Measurements from ENCODE around the gene OR6K3. TPM values are rescaled to one million over a fixed set of nuclear protein-coding genes. Genes with fewer than 3 reads are reported as not detected.

The OR6K3 gene, protein sequence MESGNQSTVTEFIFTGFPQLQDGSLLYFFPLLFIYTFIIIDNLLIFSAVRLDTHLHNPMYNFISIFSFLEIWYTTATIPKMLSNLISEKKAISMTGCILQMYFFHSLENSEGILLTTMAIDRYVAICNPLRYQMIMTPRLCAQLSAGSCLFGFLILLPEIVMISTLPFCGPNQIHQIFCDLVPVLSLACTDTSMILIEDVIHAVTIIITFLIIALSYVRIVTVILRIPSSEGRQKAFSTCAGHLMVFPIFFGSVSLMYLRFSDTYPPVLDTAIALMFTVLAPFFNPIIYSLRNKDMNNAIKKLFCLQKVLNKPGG
- total RNA-seq, result not detected

DNA sequence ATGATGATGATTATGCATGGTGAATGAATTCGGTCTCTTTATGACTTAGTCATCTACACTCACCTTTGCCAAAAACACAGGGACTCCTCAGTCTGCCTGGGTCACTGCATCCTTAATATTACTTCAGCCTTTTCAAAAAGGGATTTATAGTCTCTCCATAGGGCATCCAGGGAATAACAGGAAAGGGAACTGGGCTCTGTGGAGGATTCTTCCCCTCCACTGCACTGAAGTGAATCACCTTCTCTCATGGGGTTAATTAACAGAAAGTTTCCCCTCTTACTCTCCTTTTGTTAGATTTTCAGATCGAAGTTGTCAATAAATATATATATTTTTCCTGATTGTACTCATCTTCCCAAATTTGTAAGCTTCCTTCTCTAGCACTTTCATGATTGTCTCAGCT is at the start of gene OR6K3:
Gene OR6K3, minus strand, starts transcription at position 101 of the 400 bp plus-strand sequence. CDS start 2,605 bp downstream, outside the sequence.
- intact Hi-C loops (cut with DNase I), result no loop called here
- no peak for TF ChIP-seq POLR2A (IDR thresholded peaks at IDR 0.05)
- TF ChIP-seq, protein P1, sequence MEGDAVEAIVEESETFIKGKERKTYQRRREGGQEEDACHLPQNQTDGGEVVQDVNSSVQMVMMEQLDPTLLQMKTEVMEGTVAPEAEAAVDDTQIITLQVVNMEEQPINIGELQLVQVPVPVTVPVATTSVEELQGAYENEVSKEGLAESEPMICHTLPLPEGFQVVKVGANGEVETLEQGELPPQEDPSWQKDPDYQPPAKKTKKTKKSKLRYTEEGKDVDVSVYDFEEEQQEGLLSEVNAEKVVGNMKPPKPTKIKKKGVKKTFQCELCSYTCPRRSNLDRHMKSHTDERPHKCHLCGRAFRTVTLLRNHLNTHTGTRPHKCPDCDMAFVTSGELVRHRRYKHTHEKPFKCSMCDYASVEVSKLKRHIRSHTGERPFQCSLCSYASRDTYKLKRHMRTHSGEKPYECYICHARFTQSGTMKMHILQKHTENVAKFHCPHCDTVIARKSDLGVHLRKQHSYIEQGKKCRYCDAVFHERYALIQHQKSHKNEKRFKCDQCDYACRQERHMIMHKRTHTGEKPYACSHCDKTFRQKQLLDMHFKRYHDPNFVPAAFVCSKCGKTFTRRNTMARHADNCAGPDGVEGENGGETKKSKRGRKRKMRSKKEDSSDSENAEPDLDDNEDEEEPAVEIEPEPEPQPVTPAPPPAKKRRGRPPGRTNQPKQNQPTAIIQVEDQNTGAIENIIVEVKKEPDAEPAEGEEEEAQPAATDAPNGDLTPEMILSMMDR (IDR thresholded peaks at IDR 0.05), result no peak
- Histone ChIP-seq H3K9me3 (no peaks in the 10 kb centered on the region), H3K4me1 (no peaks in the 10 kb centered on the region), H3K27ac (no peak within 1 kb of the TSS), H3K36me3 (no peaks in the 10 kb centered on the region), H3K27me3 (no peaks in the 10 kb centered on the region), H3K4me3 (replicated peaks in 1 of 3) (no peak within 1 kb of the TSS)
- 76 to 79% methylated on average over 2 of the region's 2 CpGs for WGBS, 2 donors
- DNase-seq, result no peak

DNA sequence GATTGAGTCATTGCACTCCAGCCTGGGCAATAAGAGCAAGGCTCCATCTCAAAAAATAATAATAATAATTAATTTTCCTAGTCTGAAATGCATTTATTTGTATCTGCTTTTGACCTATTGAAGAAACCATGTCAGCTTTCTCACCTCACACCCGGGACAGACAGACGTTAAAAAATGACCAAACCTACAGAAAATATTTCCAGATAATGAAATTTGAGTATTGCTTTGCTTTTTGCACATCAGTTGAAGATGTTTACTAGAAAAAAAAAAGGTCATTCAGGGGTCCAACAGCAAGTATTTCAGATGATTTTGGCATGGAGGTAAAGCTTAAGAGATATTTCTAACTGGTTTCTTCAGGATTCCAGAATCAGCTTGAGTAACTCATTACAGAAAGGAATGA is 33.9 kb upstream of the OR6K3 start, which contains the start of gene OR6K6:
Gene OR6K6, plus strand, starts transcription at position 301 of the 400 bp plus-strand sequence. CDS start 168 bp downstream, outside the sequence.
- no peak within 1 kb of the TSS for H3K4me3 ChIP-seq (replicated peaks in 1 of 3)
- H3K36me3 ChIP-seq, result no peaks in the 10 kb centered on the region
- 89 to 93% methylated on average over 2 of the region's 2 CpGs for WGBS, 2 donors
- no peak within 1 kb of the TSS for H3K27ac ChIP-seq
- intact Hi-C loops (cut with DNase I), result no loop called here
- H3K4me1 ChIP-seq, result no peaks in the 10 kb centered on the region
- TF ChIP-seq POLR2A (IDR thresholded peaks at IDR 0.05), result no peak
- TF ChIP-seq, protein P1 (IDR thresholded peaks at IDR 0.05), result no peak
- no peaks in the 10 kb centered on the region for H3K27me3 ChIP-seq
- no peaks in the 10 kb centered on the region for H3K9me3 ChIP-seq
- DNase-seq, result no peak

DNA sequence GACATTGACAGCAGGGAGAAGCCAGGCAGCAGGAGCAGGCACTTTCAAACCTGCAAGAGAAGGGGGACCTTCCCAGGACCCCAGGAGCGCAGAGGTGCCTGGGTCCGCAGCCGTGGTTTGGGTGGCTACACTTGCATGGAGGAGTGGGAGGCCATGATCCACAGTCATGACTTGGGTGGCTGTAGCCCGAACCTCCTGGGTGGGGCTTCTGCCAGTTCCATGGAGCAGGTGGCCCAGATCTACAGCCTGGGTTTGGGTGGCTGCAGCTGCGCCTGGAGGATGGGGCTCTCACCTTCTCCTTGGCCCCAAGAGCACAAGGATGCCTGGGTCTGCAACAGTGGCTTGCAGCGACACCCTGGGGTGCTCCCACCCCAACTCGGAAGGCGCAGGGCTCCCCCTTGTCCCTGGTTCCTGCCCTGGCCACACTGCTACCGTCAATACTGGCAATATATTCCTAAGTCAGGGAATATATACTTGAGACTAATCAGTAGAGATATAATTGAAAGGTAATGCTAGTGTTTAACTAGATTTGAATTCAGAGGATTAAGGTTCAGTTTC is 31.7 kb upstream of the OR6K3 start:
- TF ChIP-seq, protein P1 (IDR thresholded peaks at IDR 0.05), result no peak
- TF ChIP-seq POLR2A (IDR thresholded peaks at IDR 0.05), result no peak
- no peaks in the 10 kb centered on the region for H3K27me3 ChIP-seq
- H3K4me3 ChIP-seq (replicated peaks in 1 of 3), result no peak overlapping the region
- no peaks in the 10 kb centered on the region for H3K36me3 ChIP-seq
- no peak overlapping the region for H3K27ac ChIP-seq
- DNase-seq, result no peak
- H3K9me3 ChIP-seq, result no peaks in the 10 kb centered on the region
- WGBS, 2 donors, result 97 to 98% methylated on average over 5 to 9 of the region's 9 CpGs
- intact Hi-C loops (cut with DNase I), result no loop called here
- H3K4me1 ChIP-seq, result no peaks in the 10 kb centered on the region

DNA sequence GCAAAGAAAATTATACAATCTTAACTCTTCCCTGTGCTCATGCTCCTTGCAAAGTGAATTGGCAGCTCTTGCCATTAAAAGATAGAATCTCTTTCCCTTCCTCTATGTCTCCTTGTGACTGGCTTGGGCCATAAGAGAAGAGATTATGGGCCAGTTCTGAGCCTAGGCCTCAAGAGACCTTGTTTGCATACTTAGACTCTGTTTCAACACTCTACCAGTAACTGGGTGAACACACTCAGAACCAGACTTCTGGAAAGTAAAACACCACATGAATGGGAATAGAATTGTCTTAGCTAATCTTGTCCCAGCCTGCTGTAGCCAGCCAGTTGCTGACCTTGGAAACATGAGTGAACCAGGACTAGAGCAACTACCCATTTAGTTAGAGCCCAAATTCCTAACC is 15.3 kb upstream of the OR6K3 start:
- Histone ChIP-seq H3K4me3 (replicated peaks in 1 of 3) (no peak overlapping the region), H3K36me3 (no peaks in the 10 kb centered on the region), H3K9me3 (no peaks in the 10 kb centered on the region), H3K4me1 (no peaks in the 10 kb centered on the region), H3K27me3 (no peaks in the 10 kb centered on the region), H3K27ac (no peak overlapping the region)
- TF ChIP-seq, protein P1 (IDR thresholded peaks at IDR 0.05), result no peak
- no peak for TF ChIP-seq POLR2A (IDR thresholded peaks at IDR 0.05)
- DNase-seq, result no peak
- intact Hi-C loops (cut with DNase I), result no loop called here

DNA sequence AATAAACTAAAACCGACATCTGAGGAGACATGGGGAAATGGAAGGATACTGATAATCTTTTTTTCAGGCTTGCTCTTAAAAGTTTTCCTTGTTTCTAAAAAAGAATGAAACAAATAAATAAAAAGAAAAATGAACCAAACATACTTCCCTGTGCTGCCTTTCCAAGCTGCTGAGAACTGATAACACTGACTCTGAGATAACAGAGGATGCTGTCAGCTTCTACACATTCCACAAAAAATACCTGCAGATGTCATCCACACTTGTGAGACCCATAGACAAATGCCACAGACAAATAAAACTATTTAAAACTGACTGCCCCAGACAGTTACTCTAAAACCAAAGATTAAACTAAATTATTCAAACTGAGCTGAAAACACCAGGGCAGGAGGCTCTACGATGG is 12.0 kb upstream of the OR6K3 start:
- DNase-seq, result no peak
- 61 to 64% methylated on average over 2 of the region's 2 CpGs for WGBS, 2 donors
- H3K4me3 ChIP-seq (replicated peaks in 1 of 3), result no peak overlapping the region
- H3K36me3 ChIP-seq, result no peaks in the 10 kb centered on the region
- H3K4me1 ChIP-seq, result no peaks in the 10 kb centered on the region
- no peak overlapping the region for H3K27ac ChIP-seq
- intact Hi-C loops (cut with DNase I), result no loop called here
- TF ChIP-seq POLR2A (IDR thresholded peaks at IDR 0.05), result no peak
- TF ChIP-seq, protein P1 (IDR thresholded peaks at IDR 0.05), result no peak
- no peaks in the 10 kb centered on the region for H3K9me3 ChIP-seq
- H3K27me3 ChIP-seq, result no peaks in the 10 kb centered on the region
